Endothelial cell of umbilical vein (primary cell): ENCODE data around the gene DPM2. TPM values are rescaled to one million over a fixed set of nuclear protein-coding genes. Genes with fewer than 3 reads are reported as not detected.

Experiments used
- BruUV-seq: library from RNA; stranded (reverse); fragments of 400-500 nt; replicated peaks from 2 replicates; lab custom pipeline; 2021; lab: Mats Ljungman, UMichigan
- CTCF ChIA-PET: fragments of 300-600, 350-600 bp; sonication (Branson Sonifier 250); formaldehyde crosslinking; loops from one replicate; lab custom pipeline; 2021; ENCODE audit warnings: antibody characterized with exemption, inconsistent platforms; lab: Charles Lee
- POLR2A ChIA-PET: fragments of 300-600, 350-600 bp; sonication (Branson Sonifier 250); formaldehyde crosslinking; loops from one replicate; lab custom pipeline; 2021; ENCODE audit warnings: antibody characterized with exemption, inconsistent platforms; lab: Charles Lee
- DNase-seq: peaks from one replicate; pipeline ENCODE4 v3.0.0-alpha.2; 2011; ENCODE audit warnings: low read depth, low spot score
- FAIRE-seq: peaks from 2 replicates; lab custom pipeline; 2011; peaks lifted over from hg19 to GRCh38; lab: Jason Lieb, UNC
- H2AFZ ChIP-seq: 2 replicates; pipeline ENCODE4 v1.6.0; 2012; ENCODE audit warnings: low read depth, low read length, control low read depth, inconsistent platforms
- H3K27ac ChIP-seq: 2 replicates; pipeline ENCODE4 v1.5.1; 2011; ENCODE audit warnings: low read depth, mild to moderate bottlenecking, control low read depth, low read length, moderate library complexity; ENCODE audit not compliant: insufficient read depth
- H3K27me3 ChIP-seq, 2 experiments: 2 replicates each; pipeline versions ENCODE4 v1.6.0 to v1.6.1; 2011; ENCODE audit warnings: low read length in 2 of 2, mixed read lengths in 1 of 2; ENCODE audit not compliant: control insufficient read depth in 2 of 2, insufficient read depth in 2 of 2
- H3K36me3 ChIP-seq, 2 experiments: 2 replicates in 1 of 2; 3 replicates in 1 of 2; pipeline ENCODE4 v1.5.1; 2011; ENCODE audit warnings: low read length in 2 of 2, mild to moderate bottlenecking in 1 of 2, moderate library complexity in 1 of 2; ENCODE audit not compliant: control insufficient read depth in 2 of 2, insufficient read depth in 2 of 2; ENCODE audit errors: extremely low read depth in 1 of 2
- H3K4me1 ChIP-seq: 3 replicates; pipeline ENCODE4 v1.5.1; 2011; ENCODE audit warnings: mild to moderate bottlenecking, low read length; ENCODE audit not compliant: control insufficient read depth, insufficient read depth; ENCODE audit errors: extremely low read depth
- H3K4me2 ChIP-seq: 2 replicates; pipeline ENCODE4 v1.6.1; 2011; ENCODE audit warnings: low read length, control low read depth, mixed read lengths; ENCODE audit not compliant: insufficient read depth
- H3K4me3 ChIP-seq, 3 experiments: fragments of 200-600 bp in 1 of 3; sonication (generic), shearing (Covaris generic) in 1 of 3; replicated peaks in 1 of 3; 2 replicates each; pipeline ENCODE4 v1.5.1; 2011 to 2016; ENCODE audit warnings: control low read depth in 3 of 3, low read length in 3 of 3, mild to moderate bottlenecking in 2 of 3, inconsistent platforms in 1 of 3, low read depth in 1 of 3, moderate library complexity in 1 of 3; ENCODE audit not compliant: insufficient read depth in 1 of 3
- H3K79me2 ChIP-seq: 2 replicates; pipeline ENCODE4 v1.6.0; 2012; ENCODE audit warnings: low read length, inconsistent platforms; ENCODE audit not compliant: control insufficient read depth, insufficient read depth
- H3K9ac ChIP-seq: replicated peaks from 2 replicates; pipeline ENCODE3; 2011; ENCODE audit warnings: low read length, control low read depth; ENCODE audit not compliant: insufficient read depth; ENCODE audit errors: extremely low read depth
- H3K9me1 ChIP-seq: replicated peaks from 3 replicates; pipeline ENCODE4 v1.6.0; 2011; ENCODE audit warnings: mild to moderate bottlenecking, low read length; ENCODE audit not compliant: control insufficient read depth, insufficient read depth; ENCODE audit errors: extremely low read depth
- H3K9me3 ChIP-seq: replicated peaks from 2 replicates; pipeline ENCODE4 v1.5.1; 2012; ENCODE audit warnings: low read length, inconsistent platforms; ENCODE audit not compliant: control insufficient read depth, insufficient read depth
- H4K20me1 ChIP-seq: replicated peaks from 2 replicates; pipeline ENCODE3; 2011; ENCODE audit warnings: mild to moderate bottlenecking, low read length; ENCODE audit not compliant: control insufficient read depth, insufficient read depth; ENCODE audit errors: extremely low read depth
- FOS ChIP-seq: IDR thresholded peaks from 2 replicates; pipeline ENCODE4 v1.6.1; 2011; ENCODE audit warnings: mild to moderate bottlenecking, low read length, moderate library complexity, borderline replicate concordance; ENCODE audit not compliant: insufficient read depth
- JUN ChIP-seq: IDR thresholded peaks from 2 replicates; pipeline ENCODE4 v1.6.1; 2011; ENCODE audit warnings: borderline replicate concordance, low read depth; ENCODE audit not compliant: insufficient read length, insufficient read depth
- MYC ChIP-seq: IDR thresholded peaks from one replicate; pipeline ENCODE4 v1.6.1; 2011; ENCODE audit warnings: mild to moderate bottlenecking, low read depth, low read length
- POLR2AphosphoS5 ChIP-seq: IDR thresholded peaks from 2 replicates; pipeline ENCODE4 v1.6.1; 2012; ENCODE audit warnings: low read depth, mild to moderate bottlenecking, control low read depth, low read length, moderate library complexity; ENCODE audit not compliant: insufficient read depth
- dilution Hi-C: fragments of 300-500 bp; cut with MboI; formaldehyde crosslinking; loops from one replicate; pipeline ENCODE4 v1.15.0; 2019; ENCODE audit warnings: low sequenced_read_pairs; ENCODE audit not compliant: extremely low pct_ligation_motif_present
- intact Hi-C: fragments of 100-400 bp; cut with micrococcal nuclease; formaldehyde crosslinking; loops from one replicate; pipeline ENCODE4 v1.10.0; 2022
- polyA plus RNA-seq, 4 experiments: library from polyadenylated mRNA; depleted of rRNA in 3 of 4; stranded (reverse) in 3 of 4; unstranded in 1 of 4; fragments of >200 nt; gene quantifications; 2 replicates each; pipeline versions ENCODE4 v1.2.1 to v1.2.3, GENCODE V29; 2011 to 2012; ENCODE audit warnings: missing spikeins in 1 of 4
- total RNA-seq: library from RNA; stranded (reverse); gene quantifications from 2 replicates; pipeline ENCODE4 v1.2.3, GENCODE V29; 2021
- TF ChIP-seq, protein P1 (sequence below), 2 donors: IDR thresholded peaks; 1 replicate in 1 of 2; 2 replicates in 1 of 2; pipeline ENCODE4 v1.5.1; 2011; ENCODE audit warnings: low read length in 2 of 2, mild to moderate bottlenecking in 2 of 2, moderate library complexity in 2 of 2, control low read depth in 1 of 2, inconsistent platforms in 1 of 2, low read depth in 1 of 2; ENCODE audit not compliant: insufficient read depth in 1 of 2; ENCODE audit errors: extremely low read depth in 1 of 2
- TF ChIP-seq, protein P2 (sequence below): IDR thresholded peaks from 2 replicates; pipeline ENCODE4 v1.6.1; 2011; ENCODE audit not compliant: insufficient read depth, insufficient read length

DPM2 gene
- total and polyA plus RNA-seq, 2 donors (not counting 3 experiments of a cell fraction or from before 2014, with no cell fraction given), result 47.9 to 63.9 TPM

DNA sequence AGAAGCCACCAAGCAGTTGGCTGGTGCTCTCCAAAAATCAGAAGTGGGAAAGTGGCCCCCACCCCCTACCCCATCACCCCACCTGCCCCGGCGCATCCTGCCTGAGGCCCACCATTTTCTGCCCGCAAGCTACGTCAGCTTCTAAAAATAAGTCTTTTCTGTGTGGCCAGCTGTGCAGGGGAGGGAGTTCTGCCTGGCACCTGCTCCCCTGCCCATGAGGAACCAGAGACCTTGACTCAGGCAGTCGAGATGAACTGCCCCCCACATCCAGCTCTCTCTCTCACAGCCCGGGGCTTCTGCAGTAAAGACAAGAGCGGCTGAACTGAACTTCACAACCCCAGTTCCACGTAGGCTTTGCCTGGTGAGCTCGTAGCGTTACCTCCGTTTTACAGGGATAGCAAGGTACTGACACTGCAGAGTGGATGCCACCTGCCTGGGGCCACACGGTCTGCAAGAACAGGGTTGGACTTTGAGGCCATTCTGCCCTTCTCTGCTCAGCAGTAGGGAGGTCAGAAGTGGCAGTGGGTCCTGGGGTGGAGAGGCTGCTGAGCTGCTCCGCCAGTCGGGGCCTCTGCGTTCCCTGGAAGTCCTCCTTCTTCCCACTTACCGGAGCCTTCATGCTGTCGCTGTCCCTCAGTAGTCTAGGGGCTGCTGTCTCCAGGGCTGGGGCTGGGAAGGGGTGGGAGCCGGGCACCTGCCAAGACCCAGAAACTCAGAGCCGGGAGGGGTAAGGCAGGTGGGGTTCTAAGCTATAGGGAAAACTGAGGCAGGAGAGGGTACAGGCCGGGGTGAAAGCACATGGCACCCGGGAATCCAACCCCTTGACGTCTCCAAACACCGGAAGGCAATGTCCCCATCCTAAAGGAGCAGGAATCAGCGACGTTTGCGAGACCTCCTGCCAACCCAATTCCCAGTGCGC, 21.6 kb downstream of the DPM2 start:
- ChIA-PET CTCF (interaction anchor here (0.6 to 2.3 kb wide), 6 partner anchors 9 to 181 kb away, joined by 3 to 10 read pairs (median 5); partner anchors contain the start of genes ST6GALNAC6 and TOR2A), POLR2A (interaction anchor here (0.6 to 1.0 kb wide), 4 partner anchors 43 to 466 kb away, joined by 3 to 4 read pairs (median 3); partner anchors contain the start of gene TOR2A)
- intact Hi-C loops (loop anchor here (2.0 to 10.0 kb wide), 3 partner anchors 17 to 414 kb away; partner anchors contain the start of gene ST6GALNAC6), dilution Hi-C loops (no loop called here)
- no peaks in the 10 kb centered on the region for H3K9me1 ChIP-seq
- peak overlapping the region; percentile 81 for H2AFZ ChIP-seq
- no peak for TF ChIP-seq MYC
- TF ChIP-seq, protein P1, sequence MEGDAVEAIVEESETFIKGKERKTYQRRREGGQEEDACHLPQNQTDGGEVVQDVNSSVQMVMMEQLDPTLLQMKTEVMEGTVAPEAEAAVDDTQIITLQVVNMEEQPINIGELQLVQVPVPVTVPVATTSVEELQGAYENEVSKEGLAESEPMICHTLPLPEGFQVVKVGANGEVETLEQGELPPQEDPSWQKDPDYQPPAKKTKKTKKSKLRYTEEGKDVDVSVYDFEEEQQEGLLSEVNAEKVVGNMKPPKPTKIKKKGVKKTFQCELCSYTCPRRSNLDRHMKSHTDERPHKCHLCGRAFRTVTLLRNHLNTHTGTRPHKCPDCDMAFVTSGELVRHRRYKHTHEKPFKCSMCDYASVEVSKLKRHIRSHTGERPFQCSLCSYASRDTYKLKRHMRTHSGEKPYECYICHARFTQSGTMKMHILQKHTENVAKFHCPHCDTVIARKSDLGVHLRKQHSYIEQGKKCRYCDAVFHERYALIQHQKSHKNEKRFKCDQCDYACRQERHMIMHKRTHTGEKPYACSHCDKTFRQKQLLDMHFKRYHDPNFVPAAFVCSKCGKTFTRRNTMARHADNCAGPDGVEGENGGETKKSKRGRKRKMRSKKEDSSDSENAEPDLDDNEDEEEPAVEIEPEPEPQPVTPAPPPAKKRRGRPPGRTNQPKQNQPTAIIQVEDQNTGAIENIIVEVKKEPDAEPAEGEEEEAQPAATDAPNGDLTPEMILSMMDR (IDR thresholded peaks at IDR 0.05; ENCODE audit: extremely low read depth in 1 of 2, insufficient read depth in 1 of 2, low read depth in 1 of 2, low read length in 2 of 2), result no peak
- no peak for TF ChIP-seq FOS
- no peak for TF ChIP-seq POLR2AphosphoS5
- no peak for TF ChIP-seq JUN
- TF ChIP-seq, protein P2, sequence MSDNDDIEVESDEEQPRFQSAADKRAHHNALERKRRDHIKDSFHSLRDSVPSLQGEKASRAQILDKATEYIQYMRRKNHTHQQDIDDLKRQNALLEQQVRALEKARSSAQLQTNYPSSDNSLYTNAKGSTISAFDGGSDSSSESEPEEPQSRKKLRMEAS, result no peak
- peaks cover 12% of the 10 kb centered on the region for H3K79me2 ChIP-seq
- peaks cover 35% of the 10 kb centered on the region for H3K4me1 ChIP-seq
- peak overlapping the region; percentile 59 to 77 (median 71) for H3K4me3 ChIP-seq
- BruUV-seq, result TSS peak; percentile 41
- H3K36me3 ChIP-seq, result peaks cover 0 to 16% of the 10 kb centered on the region in 2 experiments
- no peaks in the 10 kb centered on the region for H3K9me3 ChIP-seq
- peak; percentile 58 for FAIRE-seq
- H3K4me2 ChIP-seq, result peak overlapping the region; percentile 68
- H3K9ac ChIP-seq, result peak overlapping the region; percentile 81
- H3K27ac ChIP-seq, result peak overlapping the region; percentile 55
- H3K27me3 ChIP-seq, result no peaks in the 10 kb centered on the region
- peak; percentile 26 for DNase-seq
- H4K20me1 ChIP-seq, result no peaks in the 10 kb centered on the region
